SK-N-MC (cell line): ENCODE data around the gene PROSER2.

Experiments used
- EZH2 ChIP-seq: fragments of 200-600 bp; sonication (generic); IDR thresholded peaks from one replicate; pipeline ENCODE4 v1.6.1; 2017; ENCODE audit warnings: antibody characterized with exemption
- FOXP2 ChIP-seq: optimal IDR thresholded peaks from 2 replicates; pipeline ENCODE3; 2011; ENCODE audit warnings: mild to moderate bottlenecking, moderate library complexity; ENCODE audit not compliant: insufficient read depth; ENCODE audit errors: extremely low read length, control extremely low read depth
- POLR2AphosphoS5 ChIP-seq: IDR thresholded peaks from 2 replicates; pipeline ENCODE4 v1.6.1; 2012; ENCODE audit warnings: mild to moderate bottlenecking, low read depth, low read length, borderline replicate concordance

DNA sequence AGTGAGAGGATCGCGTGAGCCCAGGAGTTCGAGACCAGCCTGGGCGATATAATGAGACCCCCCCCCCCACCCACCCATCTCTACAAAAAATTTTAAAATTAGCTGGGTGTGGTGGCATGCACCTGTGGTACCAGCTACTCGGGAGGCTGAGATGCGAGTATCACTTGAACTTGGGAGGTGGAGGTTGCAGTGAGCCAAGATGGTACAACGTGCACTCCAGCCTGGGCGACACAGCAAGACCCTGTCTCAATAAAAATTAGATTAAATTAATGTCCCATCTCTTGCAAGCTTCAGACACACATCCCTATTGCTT lies 391 bp upstream of the PROSER2 start:
- no peak for TF ChIP-seq EZH2
- TF ChIP-seq POLR2AphosphoS5, result no peak
- TF ChIP-seq FOXP2, result no peak
